Endothelial cell of umbilical vein (primary cell): ENCODE measurements around the gene IGSF5. TPM values are rescaled to one million over a fixed set of nuclear protein-coding genes. Genes with fewer than 3 reads are reported as not detected.

ENCODE experiments used
- BruUV-seq: library from RNA; stranded (reverse); fragments of 400-500 nt; replicated peaks from 2 replicates; lab custom pipeline; 2021; lab: Mats Ljungman, UMichigan
- CTCF ChIA-PET: fragments of 300-600, 350-600 bp; sonication (Branson Sonifier 250); formaldehyde crosslinking; loops from one replicate; lab custom pipeline; 2021; ENCODE audit warnings: antibody characterized with exemption, inconsistent platforms; lab: Charles Lee
- POLR2A ChIA-PET: fragments of 300-600, 350-600 bp; sonication (Branson Sonifier 250); formaldehyde crosslinking; loops from one replicate; lab custom pipeline; 2021; ENCODE audit warnings: antibody characterized with exemption, inconsistent platforms; lab: Charles Lee
- DNase-seq: peaks from one replicate; pipeline ENCODE4 v3.0.0-alpha.2; 2011; ENCODE audit warnings: low read depth, low spot score
- FAIRE-seq: peaks from 2 replicates; lab custom pipeline; 2011; peaks lifted over from hg19 to GRCh38; lab: Jason Lieb, UNC
- H2AFZ ChIP-seq: 2 replicates; pipeline ENCODE4 v1.6.0; 2012; ENCODE audit warnings: low read depth, low read length, control low read depth, inconsistent platforms
- H3K27ac ChIP-seq: 2 replicates; pipeline ENCODE4 v1.5.1; 2011; ENCODE audit warnings: low read depth, mild to moderate bottlenecking, control low read depth, low read length, moderate library complexity; ENCODE audit not compliant: insufficient read depth
- H3K27me3 ChIP-seq, 2 experiments: 2 replicates each; pipeline versions ENCODE4 v1.6.0 to v1.6.1; 2011; ENCODE audit warnings: low read length in 2 of 2, mixed read lengths in 1 of 2; ENCODE audit not compliant: control insufficient read depth in 2 of 2, insufficient read depth in 2 of 2
- H3K36me3 ChIP-seq, 2 experiments: 2 replicates in 1 of 2; 3 replicates in 1 of 2; pipeline ENCODE4 v1.5.1; 2011; ENCODE audit warnings: low read length in 2 of 2, mild to moderate bottlenecking in 1 of 2, moderate library complexity in 1 of 2; ENCODE audit not compliant: control insufficient read depth in 2 of 2, insufficient read depth in 2 of 2; ENCODE audit errors: extremely low read depth in 1 of 2
- H3K4me1 ChIP-seq: 3 replicates; pipeline ENCODE4 v1.5.1; 2011; ENCODE audit warnings: mild to moderate bottlenecking, low read length; ENCODE audit not compliant: control insufficient read depth, insufficient read depth; ENCODE audit errors: extremely low read depth
- H3K4me2 ChIP-seq: 2 replicates; pipeline ENCODE4 v1.6.1; 2011; ENCODE audit warnings: low read length, control low read depth, mixed read lengths; ENCODE audit not compliant: insufficient read depth
- H3K4me3 ChIP-seq, 3 experiments: fragments of 200-600 bp in 1 of 3; sonication (generic), shearing (Covaris generic) in 1 of 3; replicated peaks in 1 of 3; 2 replicates each; pipeline ENCODE4 v1.5.1; 2011 to 2016; ENCODE audit warnings: control low read depth in 3 of 3, low read length in 3 of 3, mild to moderate bottlenecking in 2 of 3, inconsistent platforms in 1 of 3, low read depth in 1 of 3, moderate library complexity in 1 of 3; ENCODE audit not compliant: insufficient read depth in 1 of 3
- H3K79me2 ChIP-seq: 2 replicates; pipeline ENCODE4 v1.6.0; 2012; ENCODE audit warnings: low read length, inconsistent platforms; ENCODE audit not compliant: control insufficient read depth, insufficient read depth
- H3K9ac ChIP-seq: replicated peaks from 2 replicates; pipeline ENCODE3; 2011; ENCODE audit warnings: low read length, control low read depth; ENCODE audit not compliant: insufficient read depth; ENCODE audit errors: extremely low read depth
- H3K9me1 ChIP-seq: replicated peaks from 3 replicates; pipeline ENCODE4 v1.6.0; 2011; ENCODE audit warnings: mild to moderate bottlenecking, low read length; ENCODE audit not compliant: control insufficient read depth, insufficient read depth; ENCODE audit errors: extremely low read depth
- H3K9me3 ChIP-seq: replicated peaks from 2 replicates; pipeline ENCODE4 v1.5.1; 2012; ENCODE audit warnings: low read length, inconsistent platforms; ENCODE audit not compliant: control insufficient read depth, insufficient read depth
- H4K20me1 ChIP-seq: replicated peaks from 2 replicates; pipeline ENCODE3; 2011; ENCODE audit warnings: mild to moderate bottlenecking, low read length; ENCODE audit not compliant: control insufficient read depth, insufficient read depth; ENCODE audit errors: extremely low read depth
- CTCF ChIP-seq, 2 donors: IDR thresholded peaks; 1 replicate in 1 of 2; 2 replicates in 1 of 2; pipeline ENCODE4 v1.5.1; 2011; ENCODE audit warnings: low read length in 2 of 2, mild to moderate bottlenecking in 2 of 2, moderate library complexity in 2 of 2, control low read depth in 1 of 2, inconsistent platforms in 1 of 2, low read depth in 1 of 2; ENCODE audit not compliant: insufficient read depth in 1 of 2; ENCODE audit errors: extremely low read depth in 1 of 2
- EZH2 ChIP-seq: IDR thresholded peaks from 2 replicates; pipeline ENCODE4 v1.6.1; 2012; ENCODE audit warnings: borderline replicate concordance, low read depth, mild to moderate bottlenecking, moderate library complexity, low read length, inconsistent platforms; ENCODE audit not compliant: severe bottlenecking
- FOS ChIP-seq: IDR thresholded peaks from 2 replicates; pipeline ENCODE4 v1.6.1; 2011; ENCODE audit warnings: mild to moderate bottlenecking, low read length, moderate library complexity, borderline replicate concordance; ENCODE audit not compliant: insufficient read depth
- GATA2 ChIP-seq: IDR thresholded peaks from 2 replicates; pipeline ENCODE4 v1.7.0; 2011; ENCODE audit warnings: low read depth, mild to moderate bottlenecking, moderate library complexity, mixed read lengths, low read length; ENCODE audit not compliant: insufficient read length, insufficient read depth
- JUN ChIP-seq: IDR thresholded peaks from 2 replicates; pipeline ENCODE4 v1.6.1; 2011; ENCODE audit warnings: borderline replicate concordance, low read depth; ENCODE audit not compliant: insufficient read length, insufficient read depth
- MAX ChIP-seq: IDR thresholded peaks from 2 replicates; pipeline ENCODE4 v1.6.1; 2011; ENCODE audit not compliant: insufficient read depth, insufficient read length
- MYC ChIP-seq: IDR thresholded peaks from one replicate; pipeline ENCODE4 v1.6.1; 2011; ENCODE audit warnings: mild to moderate bottlenecking, low read depth, low read length
- POLR2A ChIP-seq: IDR thresholded peaks from 2 replicates; pipeline ENCODE4 v1.6.1; 2012; ENCODE audit warnings: low read depth, mild to moderate bottlenecking, control low read depth, low read length
- dilution Hi-C: fragments of 300-500 bp; cut with MboI; formaldehyde crosslinking; loops from one replicate; pipeline ENCODE4 v1.15.0; 2019; ENCODE audit warnings: low sequenced_read_pairs; ENCODE audit not compliant: extremely low pct_ligation_motif_present
- intact Hi-C: fragments of 100-400 bp; cut with micrococcal nuclease; formaldehyde crosslinking; loops from one replicate; pipeline ENCODE4 v1.10.0; 2022
- polyA plus RNA-seq, 4 experiments: library from polyadenylated mRNA; depleted of rRNA in 3 of 4; stranded (reverse) in 3 of 4; unstranded in 1 of 4; fragments of >200 nt; gene quantifications; 2 replicates each; pipeline versions ENCODE4 v1.2.1 to v1.2.3, GENCODE V29; 2011 to 2012; ENCODE audit warnings: missing spikeins in 1 of 4
- total RNA-seq: library from RNA; stranded (reverse); gene quantifications from 2 replicates; pipeline ENCODE4 v1.2.3, GENCODE V29; 2021

The IGSF5 gene
- total and polyA plus RNA-seq, 2 donors (not counting 3 experiments of a cell fraction or from before 2014, with no cell fraction given), result not detected

GRCh38 chr21:39812983-39813382 is 68.0 kb downstream of the IGSF5 start:
- no peaks in the 10 kb centered on the region for H3K27me3 ChIP-seq

GRCh38 chr21:39818557-39818956 is 73.6 kb downstream of the IGSF5 start:
- POLR2A ChIA-PET, result no interaction called here
- TF ChIP-seq JUN (no peak), MAX (no peak), GATA2 (no peak), MYC (no peak), FOS (no peak), POLR2A (no peak)
- peaks cover 1% of the 10 kb centered on the region for H3K9me3 ChIP-seq
- dilution Hi-C loops, result no loop called here
- H3K9me1 ChIP-seq, result no peaks in the 10 kb centered on the region
- no peaks in the 10 kb centered on the region for H3K27me3 ChIP-seq
- no peaks in the 10 kb centered on the region for H3K4me1 ChIP-seq
- no peaks in the 10 kb centered on the region for H3K36me3 ChIP-seq
- no peaks in the 10 kb centered on the region for H4K20me1 ChIP-seq
- no peak overlapping the region for H2AFZ ChIP-seq
- H3K4me3 ChIP-seq, result no peak overlapping the region
- no peaks in the 10 kb centered on the region for H3K79me2 ChIP-seq
- intact Hi-C loops, result no loop called here
- H3K27ac ChIP-seq, result no peak overlapping the region
- DNase-seq (no peak), FAIRE-seq (no peak)
- CTCF ChIA-PET, result no interaction called here
- BruUV-seq, result no TSS peak
- H3K4me2 ChIP-seq, result no peak overlapping the region
- no peak overlapping the region for H3K9ac ChIP-seq

More at GRCh38 chr21:39812983-39813382, 68.0 kb downstream of the IGSF5 start:
- peaks cover 9% of the 10 kb centered on the region for H3K9me3 ChIP-seq
- no peak overlapping the region for H3K4me2 ChIP-seq
- FAIRE-seq (no peak), DNase-seq (no peak)
- no TSS peak for BruUV-seq
- H2AFZ ChIP-seq, result no peak overlapping the region
- no peaks in the 10 kb centered on the region for H3K79me2 ChIP-seq
- no peaks in the 10 kb centered on the region for H3K36me3 ChIP-seq
- TF ChIP-seq EZH2 (no peak), JUN (no peak), CTCF (IDR thresholded peaks at IDR 0.05; ENCODE audit: extremely low read depth in 1 of 2, insufficient read depth in 1 of 2, low read depth in 1 of 2, low read length in 2 of 2) (no peak)
- H3K4me1 ChIP-seq, result no peaks in the 10 kb centered on the region
- intact Hi-C loops (no loop called here), dilution Hi-C loops (no loop called here)
- H3K9me1 ChIP-seq, result no peaks in the 10 kb centered on the region
- no peak overlapping the region for H3K9ac ChIP-seq
- no peak overlapping the region for H3K4me3 ChIP-seq
- POLR2A ChIA-PET, result no interaction called here
- CTCF ChIA-PET, result no interaction called here
- no peaks in the 10 kb centered on the region for H4K20me1 ChIP-seq
- H3K27ac ChIP-seq, result no peak overlapping the region
